NOMO-1 (cell line): Measurements from ENCODE around the gene PRPF31.
A peak's percentile ranks its signal among the peaks of the same experiment; 100 is the strongest.

ENCODE experiments used
- DNase-seq, 2 experiments: peaks; one replicate each; lab custom pipeline; 2025; ENCODE audit not compliant: unreplicated experiment in 2 of 2; lab: John Stamatoyannopoulos, UW

The PRPF31 gene

GRCh38 chr19:54138489-54139256, 23.1 kb downstream of the PRPF31 start:
- peak in 1 of 2 experiments; percentile 2 for DNase-seq

- no peak for DNase-seq
Observed at GRCh38 chr19:54141356-54141755, 25.8 kb downstream of the PRPF31 start.

GRCh38 chr19:54142166-54142780, 26.7 kb downstream of the PRPF31 start:
- no peak for DNase-seq

GRCh38 chr19:54145541-54146158, 30.1 kb downstream of the PRPF31 start:
- no peak for DNase-seq

GRCh38 chr19:54147676-54148075, 32.1 kb downstream of the PRPF31 start:
- DNase-seq, result no peak

- no peak for DNase-seq
Observed at GRCh38 chr19:54148158-54148557, 32.6 kb downstream of the PRPF31 start.

GRCh38 chr19:54149021-54149812, 33.7 kb downstream of the PRPF31 start:
- DNase-seq, result no peak

- DNase-seq, result no peak
Observed at GRCh38 chr19:54151362-54152035, 35.9 kb downstream of the PRPF31 start.

- no peak for DNase-seq
Observed at GRCh38 chr19:54152267-54152666, 36.7 kb downstream of the PRPF31 start.

- DNase-seq, result no peak
Observed at GRCh38 chr19:54152878-54153524, 37.4 kb downstream of the PRPF31 start.

- no peak for DNase-seq
Observed at GRCh38 chr19:54153731-54154326, 38.3 kb downstream of the PRPF31 start.

GRCh38 chr19:54154603-54155345, 39.2 kb downstream of the PRPF31 start:
- DNase-seq, result no peak

GRCh38 chr19:54155694-54156093, 40.1 kb downstream of the PRPF31 start:
- DNase-seq, result no peak

GRCh38 chr19:54156490-54156889, 40.9 kb downstream of the PRPF31 start:
- DNase-seq, result no peak

- no peak for DNase-seq
Observed at GRCh38 chr19:54156953-54157352, 41.4 kb downstream of the PRPF31 start.

- peak; percentile 39 for DNase-seq
Observed at GRCh38 chr19:54158812-54159351, 43.3 kb downstream of the PRPF31 start.

- DNase-seq, result peak; percentile 100
Observed at GRCh38 chr19:54159352-54160181, 44.0 kb downstream of the PRPF31 start, which contains the start of gene LENG1. Gene LENG1 (minus strand): TSS chr19:54159721. CDS start chr19:54159695, 26 bp downstream.
